ENCODE data around the gene CHMP3.

DNA sequence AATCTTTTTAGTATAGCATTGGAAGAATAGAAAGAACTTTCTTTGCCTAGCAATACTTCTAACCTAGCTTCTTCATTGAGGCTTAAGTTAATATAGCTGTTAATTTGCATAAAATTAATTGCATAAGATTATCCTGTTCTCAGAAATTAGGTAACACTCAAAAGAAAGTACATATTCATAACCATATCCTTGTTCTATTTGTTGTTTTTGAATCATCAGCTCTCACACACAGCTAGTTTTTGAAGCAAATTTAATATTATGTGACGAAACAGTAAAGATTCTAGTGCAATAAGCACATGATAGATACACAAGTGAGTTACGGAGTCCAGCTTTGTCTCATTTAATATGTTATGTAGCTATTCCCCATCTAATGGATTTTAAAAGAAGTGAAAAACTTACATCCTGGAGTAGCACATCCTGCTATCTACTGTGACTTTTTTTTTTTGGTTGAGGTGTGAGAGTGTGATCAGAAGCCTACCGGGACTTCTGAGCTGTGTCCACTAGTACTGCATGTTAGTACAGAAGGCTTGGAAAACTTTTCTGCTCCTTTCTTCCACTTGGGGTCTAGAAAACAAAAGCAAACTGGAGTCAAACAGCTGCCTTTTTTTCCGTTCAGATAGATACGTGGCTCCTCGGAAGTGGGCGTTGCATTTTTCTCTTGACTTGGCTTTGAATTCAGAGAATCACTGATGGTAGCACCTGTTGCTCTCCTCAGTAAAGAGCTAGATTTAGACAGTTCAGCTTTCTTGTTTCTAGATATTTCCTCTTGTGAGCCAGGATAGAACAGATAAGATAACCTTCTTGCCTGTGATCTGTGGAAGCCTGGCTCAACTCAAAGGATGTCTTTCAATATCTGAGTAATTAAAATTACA lies 94.8 kb downstream of the CHMP3 start:
- TF ChIP-seq CTCF (IDR thresholded peaks at IDR 0.05) (no peak), POLR2A (IDR thresholded peaks at IDR 0.05) (no peak)

Data from Peyer's patch (tissue), 4 donors.